Endodermal cell (in vitro differentiated cells): ENCODE measurements around the gene KRT32. TPM values are rescaled to one million over a fixed set of nuclear protein-coding genes. Genes with fewer than 3 reads are reported as not detected.
A peak's percentile ranks its signal among the peaks of the same experiment; 100 is the strongest.

ENCODE experiments used
- DNase-seq: peaks from one replicate; pipeline ENCODE4 v3.0.0-alpha.2; 2017
- H3K27ac ChIP-seq: 2 replicates; pipeline ENCODE4 v1.5.1; 2013; ENCODE audit warnings: mild to moderate bottlenecking, low read depth, low read length, moderate library complexity
- H3K27me3 ChIP-seq: 2 replicates; pipeline ENCODE4 v1.6.1; 2013; ENCODE audit warnings: mild to moderate bottlenecking, low read length, moderate library complexity; ENCODE audit not compliant: insufficient read depth, control insufficient read depth, poor library complexity, severe bottlenecking
- H3K36me3 ChIP-seq: 2 replicates; pipeline ENCODE4 v1.7.0; 2013; ENCODE audit warnings: mild to moderate bottlenecking, low read length, moderate library complexity; ENCODE audit not compliant: control insufficient read depth, insufficient read depth
- H3K4me1 ChIP-seq: one replicate; pipeline ENCODE4 v1.7.0; 2013; ENCODE audit warnings: low read length; ENCODE audit not compliant: control insufficient read depth, insufficient read depth
- H3K4me3 ChIP-seq: 2 replicates; pipeline ENCODE4 v1.5.1; 2013; ENCODE audit warnings: mild to moderate bottlenecking, low read length, moderate library complexity
- H3K9ac ChIP-seq: 2 replicates; pipeline ENCODE4 v1.6.1; 2013; ENCODE audit warnings: mild to moderate bottlenecking, low read length, moderate library complexity; ENCODE audit not compliant: poor library complexity, severe bottlenecking; ENCODE audit errors: extremely low read depth
- H3K9me3 ChIP-seq: 2 replicates; pipeline ENCODE4 v1.6.1; 2013; ENCODE audit warnings: mild to moderate bottlenecking, low read length, moderate library complexity; ENCODE audit not compliant: control insufficient read depth
- H3K27ac Mint-ChIP-seq: 2 replicates; pipeline ENCODE4 v1.8.0; 2020; ENCODE audit warnings: mixed read lengths
- H3K27me3 Mint-ChIP-seq: 2 replicates; pipeline ENCODE4 v1.8.0; 2021; ENCODE audit warnings: mild to moderate bottlenecking, mixed read lengths; ENCODE audit not compliant: insufficient read depth
- H3K36me3 Mint-ChIP-seq: 2 replicates; pipeline ENCODE4 v1.8.0; 2020; ENCODE audit warnings: low read depth, mixed read lengths
- H3K4me1 Mint-ChIP-seq: 2 replicates; pipeline ENCODE4 v1.8.0; 2020; ENCODE audit warnings: mixed read lengths
- H3K4me3 Mint-ChIP-seq: 2 replicates; pipeline ENCODE4 v1.8.0; 2020; ENCODE audit warnings: mild to moderate bottlenecking, moderate library complexity, mixed read lengths
- H3K9me3 Mint-ChIP-seq: 2 replicates; pipeline ENCODE4 v1.8.0; 2020; ENCODE audit warnings: mild to moderate bottlenecking, mixed read lengths
- WGBS, 2 experiments: methylation state at CpG; one replicate each; pipeline versions ENCODE4 v1.1.5 to v1.1.7; 2013; ENCODE audit warnings: missing lambda C conversion rate in 2 of 2, mixed read lengths in 1 of 2; ENCODE audit not compliant: insufficient coverage in 1 of 2, insufficient read length in 1 of 2; 5-methylcytosine and 5-hydroxymethylcytosine counted together
- total RNA-seq, 2 donors: library from RNA; stranded (reverse); fragmentation: NEBNext Ultra II Directional in 1 of 2; extraction: Animal tissue kit (Norgen Biotek cat#: 25700) in 1 of 2; gene quantifications; 2 replicates in 1 of 2; 3 replicates in 1 of 2; pipeline ENCODE4 v1.2.1, GENCODE V29; 2021
- TF ChIP-seq, protein P1 (sequence below): fragments of 200-600 bp; sonication (generic); conservative IDR thresholded peaks from 2 replicates; pipeline ENCODE4 v1.5.0; 2021; ENCODE audit warnings: antibody characterized with exemption, mild to moderate bottlenecking

KRT32 gene
- total RNA-seq, 2 donors from 2014 or later = not detected

DNA sequence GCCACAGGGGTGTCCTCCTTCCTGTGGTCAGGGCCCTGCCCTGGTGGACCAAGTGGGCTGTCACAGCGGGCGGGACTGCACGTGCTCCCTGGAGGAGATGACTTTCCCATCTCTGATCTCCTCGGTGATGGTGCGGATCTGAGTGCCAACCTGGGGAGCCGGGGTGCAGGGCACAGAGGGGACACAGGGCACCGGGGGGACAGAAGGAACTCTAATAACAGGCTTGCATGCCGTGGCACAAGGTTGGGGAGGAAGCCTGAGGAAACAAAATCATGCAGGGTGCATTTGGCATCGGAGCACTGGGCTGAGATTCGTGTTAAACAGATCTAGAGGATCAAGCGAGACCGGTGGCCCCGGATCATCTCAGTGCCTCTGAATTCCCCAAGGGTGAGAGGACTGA, 19.1 kb upstream of the KRT32 start:
- no peak overlapping the region for H3K4me3 Mint-ChIP-seq
- Histone ChIP-seq H3K36me3 (no peaks in the 10 kb centered on the region), H3K4me3 (no peak overlapping the region), H3K9ac (no peak overlapping the region), H3K4me1 (peaks cover 7% of the 10 kb centered on the region), H3K27ac (no peak overlapping the region), H3K9me3 (no peaks in the 10 kb centered on the region), H3K27me3 (no peaks in the 10 kb centered on the region)
- DNase-seq = peak; percentile 45
- H3K9me3 Mint-ChIP-seq = no peaks in the 10 kb centered on the region
- TF ChIP-seq, protein P1, sequence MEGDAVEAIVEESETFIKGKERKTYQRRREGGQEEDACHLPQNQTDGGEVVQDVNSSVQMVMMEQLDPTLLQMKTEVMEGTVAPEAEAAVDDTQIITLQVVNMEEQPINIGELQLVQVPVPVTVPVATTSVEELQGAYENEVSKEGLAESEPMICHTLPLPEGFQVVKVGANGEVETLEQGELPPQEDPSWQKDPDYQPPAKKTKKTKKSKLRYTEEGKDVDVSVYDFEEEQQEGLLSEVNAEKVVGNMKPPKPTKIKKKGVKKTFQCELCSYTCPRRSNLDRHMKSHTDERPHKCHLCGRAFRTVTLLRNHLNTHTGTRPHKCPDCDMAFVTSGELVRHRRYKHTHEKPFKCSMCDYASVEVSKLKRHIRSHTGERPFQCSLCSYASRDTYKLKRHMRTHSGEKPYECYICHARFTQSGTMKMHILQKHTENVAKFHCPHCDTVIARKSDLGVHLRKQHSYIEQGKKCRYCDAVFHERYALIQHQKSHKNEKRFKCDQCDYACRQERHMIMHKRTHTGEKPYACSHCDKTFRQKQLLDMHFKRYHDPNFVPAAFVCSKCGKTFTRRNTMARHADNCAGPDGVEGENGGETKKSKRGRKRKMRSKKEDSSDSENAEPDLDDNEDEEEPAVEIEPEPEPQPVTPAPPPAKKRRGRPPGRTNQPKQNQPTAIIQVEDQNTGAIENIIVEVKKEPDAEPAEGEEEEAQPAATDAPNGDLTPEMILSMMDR = no peak
- H3K27ac Mint-ChIP-seq = no peak overlapping the region
- peaks cover 10% of the 10 kb centered on the region for H3K4me1 Mint-ChIP-seq
- 95% methylated on average over 12 to 13 of the region's 13 CpGs for WGBS, 2 experiments
- no peaks in the 10 kb centered on the region for H3K36me3 Mint-ChIP-seq
- peaks cover 29% of the 10 kb centered on the region for H3K27me3 Mint-ChIP-seq

DNA sequence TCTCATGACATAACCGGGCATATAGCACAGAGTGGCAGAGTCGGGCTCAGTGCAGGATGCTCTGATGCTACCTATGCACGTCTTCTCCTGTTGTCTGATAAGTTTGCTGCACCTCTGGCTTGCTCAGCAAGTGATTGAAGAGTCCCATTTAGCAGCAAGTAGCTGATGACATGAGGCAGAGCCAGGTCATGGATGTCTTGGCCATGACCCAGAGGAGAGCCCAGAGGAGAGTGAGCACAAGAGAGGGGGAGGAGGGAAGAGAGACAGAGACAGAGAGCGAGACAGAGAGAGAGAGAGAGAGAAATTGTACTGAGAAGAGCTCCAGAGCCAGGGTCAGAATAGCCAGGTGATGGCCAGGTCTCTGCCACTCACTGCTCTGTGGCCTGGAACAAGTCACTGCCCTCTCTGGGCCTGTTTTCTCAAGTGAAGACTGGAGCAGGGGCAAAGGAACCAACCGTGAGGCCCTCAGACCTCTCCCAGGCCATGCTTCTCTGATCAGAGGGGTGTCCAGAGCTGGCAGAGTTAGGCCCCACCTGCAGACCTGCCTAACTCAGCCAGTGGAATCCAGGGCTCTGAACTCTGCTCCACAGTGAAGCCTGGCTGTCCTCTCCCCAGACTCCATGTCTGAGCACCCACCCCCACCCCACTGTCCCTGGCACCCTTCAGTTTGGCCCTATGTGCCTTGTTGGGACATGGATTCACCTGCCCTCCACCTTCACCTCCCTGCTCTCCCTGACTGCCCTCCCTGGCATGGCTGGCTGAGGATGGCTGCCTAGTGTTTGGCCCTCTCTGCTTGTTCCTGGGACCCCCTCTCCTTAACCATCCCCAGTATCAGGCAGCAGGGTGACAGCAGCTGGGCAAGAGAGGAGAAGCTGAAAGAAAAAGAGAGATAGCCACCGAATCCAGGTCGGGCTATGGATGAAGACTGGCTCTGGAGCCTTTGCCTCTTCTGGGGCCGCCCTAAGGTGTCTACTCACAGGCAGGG, 18.0 kb upstream of the KRT32 start:
- H3K4me1 Mint-ChIP-seq = peaks cover 10% of the 10 kb centered on the region
- Histone ChIP-seq H3K4me1 (peaks cover 7% of the 10 kb centered on the region), H3K27ac (no peak overlapping the region), H3K9ac (no peak overlapping the region), H3K9me3 (no peaks in the 10 kb centered on the region), H3K27me3 (no peaks in the 10 kb centered on the region), H3K4me3 (no peak overlapping the region), H3K36me3 (no peaks in the 10 kb centered on the region)
- no peak for DNase-seq
- no peak overlapping the region for H3K27ac Mint-ChIP-seq
- no peak overlapping the region for H3K4me3 Mint-ChIP-seq
- H3K9me3 Mint-ChIP-seq = no peaks in the 10 kb centered on the region
- TF ChIP-seq, protein P1 = no peak
- H3K36me3 Mint-ChIP-seq = no peaks in the 10 kb centered on the region
- WGBS, 2 experiments = 90 to 94% methylated on average over 5 to 8 of the region's 8 CpGs
- H3K27me3 Mint-ChIP-seq = peaks cover 27% of the 10 kb centered on the region

DNA sequence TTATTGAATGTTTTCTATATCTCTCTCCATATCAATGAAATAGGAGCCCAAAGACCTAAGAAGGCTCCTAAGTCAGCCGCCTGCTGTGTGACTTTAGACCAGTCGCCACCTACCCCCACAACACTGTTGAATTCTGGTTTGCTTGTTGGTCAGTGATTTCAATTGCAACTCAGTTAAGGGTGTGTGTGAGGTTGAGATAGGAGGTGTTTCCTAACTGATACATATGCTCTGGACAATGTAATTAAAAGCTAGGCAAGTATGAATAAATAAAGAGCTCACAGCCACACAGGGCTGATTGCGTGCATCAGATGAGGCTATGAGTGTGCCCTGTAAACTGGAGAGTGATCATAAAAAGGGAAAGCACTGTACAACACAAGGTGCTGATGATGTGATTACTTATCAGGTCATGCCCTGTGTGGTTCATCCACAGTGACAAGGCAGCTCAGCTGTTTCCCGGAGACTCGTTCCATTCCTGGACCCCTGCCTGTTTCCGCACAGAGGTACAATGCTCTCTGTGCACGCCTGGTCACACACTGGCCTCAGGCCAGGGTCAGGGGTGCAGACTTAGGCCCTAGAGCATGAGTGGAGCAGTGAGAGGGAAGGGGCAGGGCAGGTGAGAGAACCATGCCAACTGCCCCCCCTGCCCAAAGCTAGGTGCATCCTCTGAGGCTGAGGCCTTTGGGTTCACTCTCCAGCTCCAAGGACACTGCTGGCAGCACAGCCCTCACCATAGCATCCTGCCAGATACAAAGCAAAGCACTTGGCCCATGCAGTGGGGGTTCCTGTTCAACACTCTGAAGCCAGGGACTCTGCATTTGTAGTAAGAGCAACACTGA, 17.0 kb upstream of the KRT32 start:
- Histone ChIP-seq H3K4me1 (peaks cover 7% of the 10 kb centered on the region), H3K9ac (no peak overlapping the region), H3K9me3 (no peaks in the 10 kb centered on the region), H3K4me3 (no peak overlapping the region), H3K36me3 (no peaks in the 10 kb centered on the region), H3K27ac (no peak overlapping the region), H3K27me3 (no peaks in the 10 kb centered on the region)
- Mint-ChIP-seq H3K27ac (no peak overlapping the region), H3K9me3 (no peaks in the 10 kb centered on the region), H3K36me3 (no peaks in the 10 kb centered on the region), H3K27me3 (peaks cover 23% of the 10 kb centered on the region), H3K4me3 (no peak overlapping the region), H3K4me1 (peaks cover 10% of the 10 kb centered on the region)
- TF ChIP-seq, protein P1 = no peak
- 62 to 83% methylated on average over 3 to 7 of the region's 7 CpGs for WGBS, 2 experiments
- DNase-seq = no peak
